GM18502 (cell line): Measurements from ENCODE around the gene PYGL.
A peak's percentile ranks its signal among the peaks of the same experiment; 100 is the strongest.

ENCODE experiments used
- ATAC-seq: cut with Tn5 transposase; IDR thresholded peaks from one replicate; pipeline ENCODE4 v1.9.1; 2021; ENCODE audit warnings: mild to moderate bottlenecking; ENCODE audit not compliant: unreplicated experiment, poor library complexity

PYGL gene

DNA sequence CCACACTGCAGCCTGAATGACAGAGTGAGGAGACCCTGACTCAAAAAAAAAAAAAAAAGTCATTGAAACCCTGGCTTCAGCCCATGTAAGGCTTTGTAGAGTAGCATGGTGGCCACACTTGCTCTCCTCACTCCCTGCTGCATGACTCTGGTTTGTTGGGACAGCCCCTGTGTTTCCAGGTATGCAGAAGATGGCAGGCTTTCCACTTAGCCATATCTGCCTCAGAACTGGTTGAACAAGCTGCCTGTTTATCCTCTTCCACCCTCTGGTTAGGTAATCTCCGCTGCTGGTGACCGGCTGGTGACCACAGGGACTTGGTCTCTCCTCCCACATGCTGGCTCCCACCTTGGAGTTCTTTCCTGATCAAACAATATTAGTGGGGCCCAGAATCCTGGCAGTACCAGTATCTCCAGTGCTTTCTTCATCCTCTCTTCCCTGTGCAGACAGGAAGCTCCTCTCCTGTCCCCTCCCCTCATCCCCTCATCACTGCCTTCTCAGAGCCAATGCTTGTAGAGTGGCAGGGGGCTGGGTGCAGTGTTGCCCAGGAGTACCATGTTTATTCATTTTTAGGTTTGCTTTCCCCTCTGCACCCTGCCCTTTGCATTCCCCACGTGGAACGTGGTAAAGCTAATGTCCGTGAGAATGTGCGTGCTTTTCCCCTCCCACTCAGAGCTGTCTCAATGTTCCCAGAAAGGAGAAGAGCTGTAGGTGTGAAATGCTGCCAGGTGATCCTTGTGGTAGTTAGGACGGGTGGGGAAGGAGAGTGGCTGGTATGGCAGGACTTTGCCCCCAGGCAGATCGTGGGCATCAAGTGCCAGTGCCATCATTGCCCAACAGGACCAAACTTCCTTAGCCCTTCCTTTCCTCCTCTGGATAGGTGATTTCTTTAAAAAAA lies 61.1 kb downstream of the PYGL start:
- no peak for ATAC-seq

GRCh38 chr14:50875359-50876070 lies 68.8 kb downstream of the PYGL start:
- ATAC-seq: peak; percentile 89

DNA sequence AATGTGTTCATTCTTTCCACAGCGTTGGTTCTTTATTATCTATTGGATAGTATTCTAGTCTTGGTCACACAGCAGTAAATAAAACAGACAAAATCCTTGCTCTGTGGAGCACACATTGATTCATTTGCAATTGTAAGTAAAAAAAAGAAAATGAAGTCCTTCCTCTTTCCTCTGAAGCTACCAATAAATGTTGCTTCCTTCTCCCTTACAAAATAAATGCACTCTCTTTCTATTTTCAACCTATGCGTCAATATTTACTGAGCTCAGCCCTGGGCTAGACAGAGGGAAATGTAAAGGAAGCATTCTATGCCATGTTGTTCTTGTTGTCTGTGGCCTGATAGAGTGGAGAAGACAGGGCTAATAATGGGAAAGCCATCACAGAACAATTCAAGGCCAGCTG lies 69.5 kb downstream of the PYGL start:
- ATAC-seq: no peak

DNA sequence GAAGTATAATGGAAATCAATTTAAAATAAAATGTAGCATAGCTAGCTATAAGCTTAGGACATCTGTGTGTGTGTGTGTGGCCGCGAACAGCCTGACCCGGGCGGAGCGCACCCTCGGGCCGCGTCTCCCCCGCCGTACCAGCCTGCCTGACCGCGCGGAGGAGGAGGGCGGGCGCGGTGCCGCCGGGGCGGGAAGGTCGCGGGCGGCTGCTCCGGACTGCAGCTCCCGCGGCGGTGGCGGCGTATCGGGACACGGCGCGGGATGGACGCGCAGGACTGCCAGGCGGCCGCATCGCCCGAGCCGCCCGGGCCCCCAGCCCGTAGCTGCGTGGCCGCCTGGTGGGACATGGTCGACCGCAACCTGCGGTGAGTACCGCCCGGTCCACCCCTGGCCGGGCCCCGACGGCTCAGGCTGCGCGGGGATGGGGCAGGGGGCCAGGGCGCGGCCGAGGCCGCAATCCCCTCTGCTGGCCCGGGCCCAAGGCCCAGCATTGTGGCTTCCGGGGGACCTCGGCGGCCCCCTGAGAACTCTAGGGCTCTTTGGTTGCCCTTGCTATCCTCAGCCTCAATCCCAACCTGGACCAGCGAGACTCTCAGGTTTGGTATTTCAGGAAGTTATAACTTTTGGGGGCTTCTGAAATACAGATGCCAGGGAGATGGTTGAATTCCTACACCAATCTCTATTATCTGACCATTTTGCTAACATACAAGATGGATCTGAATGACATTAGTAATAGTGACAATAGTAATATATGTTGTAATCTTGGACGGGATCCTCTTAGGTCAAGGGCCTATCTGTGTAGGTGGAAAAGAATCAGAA lies 72.2 kb downstream of the PYGL start, which contains the start of gene ABHD12B:
ABHD12B (plus strand) TSS at position 140 of the 819 bp plus-strand sequence; CDS start at position 262, 122 bp downstream.
- ATAC-seq: no peak

GRCh38 chr14:50871228-50871627 lies 73.1 kb downstream of the PYGL start:
- no peak for ATAC-seq

- ATAC-seq: no peak
Measured at GRCh38 chr14:50865391-50866076, 78.7 kb downstream of the PYGL start.

DNA sequence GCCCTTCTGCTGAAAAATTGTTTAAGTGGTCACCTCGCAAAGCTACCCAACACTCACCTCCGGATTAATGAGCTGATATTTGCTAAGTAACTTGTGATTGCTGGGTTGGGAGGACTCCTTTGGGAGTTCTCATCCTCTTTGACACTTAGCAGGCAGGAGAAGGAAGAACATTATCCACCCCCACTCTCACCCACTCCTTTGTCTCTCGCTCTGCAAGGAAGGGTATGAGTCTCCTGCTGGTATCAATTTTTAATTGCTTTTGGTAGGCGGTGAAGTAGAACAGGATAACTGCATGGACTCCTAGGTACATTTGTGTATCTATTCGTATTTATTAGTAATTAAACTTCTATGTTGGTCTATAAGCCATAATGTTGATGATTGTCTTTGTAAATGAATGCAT lies 79.3 kb downstream of the PYGL start:
- no peak for ATAC-seq

GRCh38 chr14:50864237-50864636 lies 80.0 kb downstream of the PYGL start:
- no peak for ATAC-seq

- no peak for ATAC-seq
Measured at GRCh38 chr14:50862036-50862570, 82.2 kb downstream of the PYGL start.

- ATAC-seq: peak; percentile 55
Measured at GRCh38 chr14:50860478-50861086, 83.7 kb downstream of the PYGL start.

DNA sequence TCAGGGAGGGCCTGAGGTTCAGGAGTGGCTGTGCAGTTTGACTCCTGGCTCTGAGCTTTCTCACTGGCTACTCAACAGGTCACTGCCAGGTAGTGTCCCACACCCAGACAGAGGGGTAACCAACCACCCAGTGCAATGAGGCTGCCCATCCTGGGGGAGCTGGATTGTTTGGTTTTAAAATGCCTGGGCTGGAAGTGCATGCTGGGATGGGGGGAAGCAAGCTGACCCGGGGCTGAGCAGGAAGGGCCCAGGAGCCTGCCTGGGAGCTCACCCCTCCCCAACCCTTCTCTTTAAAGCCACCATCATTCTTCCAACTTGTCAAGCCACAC lies 85.0 kb downstream of the PYGL start:
- no peak for ATAC-seq

- no peak for ATAC-seq
Measured at GRCh38 chr14:50856660-50857059, 87.6 kb downstream of the PYGL start.

DNA sequence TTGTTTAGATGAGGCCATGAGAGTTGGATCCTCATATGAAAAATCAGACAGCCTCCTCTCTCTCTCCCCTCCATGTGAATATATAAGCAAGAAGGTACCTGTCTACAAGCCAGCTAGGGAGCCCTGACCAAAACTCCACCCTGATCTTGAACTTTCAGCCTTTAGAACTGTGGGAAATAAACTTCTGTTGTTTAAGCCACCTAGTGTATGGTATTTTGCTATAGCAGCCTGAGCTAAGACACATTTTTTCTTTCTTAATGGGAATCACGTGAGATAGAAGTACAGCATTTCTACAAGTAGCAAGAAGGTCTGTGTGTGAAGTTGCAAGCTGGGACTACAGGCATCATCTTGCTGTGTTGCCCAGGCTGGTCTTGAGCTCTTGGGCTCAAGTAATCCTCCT lies 88.7 kb downstream of the PYGL start:
- ATAC-seq: no peak
